Measurements from ENCODE around the gene FXN. TPM values are rescaled to one million over a fixed set of nuclear protein-coding genes. Genes with fewer than 3 reads are reported as not detected.

FXN gene
- total RNA-seq, 4 donors from 2014 or later: 4.6 to 13.2 (median 8.1) TPM

DNA sequence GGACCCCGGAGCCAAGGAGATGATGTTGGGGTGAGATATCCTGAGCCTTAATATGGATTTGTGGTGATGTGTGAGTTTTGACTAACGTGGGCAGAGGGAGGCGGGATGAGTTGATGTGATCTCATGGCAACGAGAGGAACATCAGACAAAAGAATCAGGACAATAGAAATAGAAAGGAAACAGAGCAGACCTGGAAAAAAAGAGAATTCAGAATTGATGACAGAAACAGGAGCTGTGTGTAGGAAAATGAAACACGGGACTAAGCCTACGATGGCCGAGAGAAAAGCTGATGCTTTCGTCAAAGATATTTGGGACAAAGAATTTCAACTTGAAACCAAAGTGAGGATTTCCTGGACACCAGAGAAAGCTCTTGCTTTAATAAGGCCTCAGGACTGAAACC lies 32.5 kb upstream of the FXN start:
- TF ChIP-seq POLR2A (IDR thresholded peaks at IDR 0.05) (no peak), CTCF (IDR thresholded peaks at IDR 0.05) (no peak), POLR2AphosphoS5 (IDR thresholded peaks at IDR 0.05) (no peak), EP300 (IDR thresholded peaks at IDR 0.05) (no peak)
- Histone ChIP-seq H3K4me3 (no peak overlapping the region), H3K27me3 (no peaks in the 10 kb centered on the region), H3K9me3 (no peaks in the 10 kb centered on the region), H3K4me1 (peaks cover 0 to 4% (median 0%) of the 10 kb centered on the region in 3 donors), H3K36me3 (no peaks in the 10 kb centered on the region), H3K27ac (no peak overlapping the region)
- ATAC-seq: no peak
- 73% methylated on average over 8 of the region's 8 CpGs; no CpG with 5 or more reads in 1 of the 2 donors for WGBS, 2 donors (ENCODE audit: low coverage in 1 of 2)

DNA sequence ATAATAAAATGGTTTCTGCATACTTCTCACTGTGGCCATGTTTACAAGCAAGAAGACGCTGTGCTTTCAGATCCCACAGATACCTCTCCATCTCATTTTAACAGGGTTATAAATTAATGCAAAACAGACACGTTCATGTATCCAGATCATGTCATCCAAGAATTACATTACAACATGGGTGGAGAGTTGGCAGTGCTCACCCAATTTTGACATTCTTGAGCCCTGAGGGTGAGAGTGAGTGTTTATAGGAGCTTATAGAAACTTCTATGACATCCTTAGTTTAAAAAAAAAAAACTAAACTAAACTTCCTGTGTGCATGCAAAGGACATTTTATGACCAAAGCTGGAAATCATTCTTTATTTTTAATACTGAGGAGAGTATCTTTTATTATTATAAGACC lies 30.7 kb upstream of the FXN start:
- ATAC-seq: no peak
- Histone ChIP-seq H3K4me3 (no peak overlapping the region), H3K36me3 (no peaks in the 10 kb centered on the region), H3K9me3 (no peaks in the 10 kb centered on the region), H3K27me3 (no peaks in the 10 kb centered on the region), H3K4me1 (no peaks in the 10 kb centered on the region), H3K27ac (no peak overlapping the region)
- 19 to 67% methylated on average over 2 of the region's 2 CpGs for WGBS, 2 donors (ENCODE audit: low coverage in 1 of 2)
- TF ChIP-seq CTCF (IDR thresholded peaks at IDR 0.05) (no peak), POLR2A (IDR thresholded peaks at IDR 0.05) (no peak), EP300 (IDR thresholded peaks at IDR 0.05) (no peak), POLR2AphosphoS5 (IDR thresholded peaks at IDR 0.05) (no peak)

- Histone ChIP-seq H3K27ac (no peak overlapping the region), H3K27me3 (no peaks in the 10 kb centered on the region), H3K4me1 (no peaks in the 10 kb centered on the region), H3K36me3 (no peaks in the 10 kb centered on the region), H3K4me3 (no peak overlapping the region), H3K9me3 (no peaks in the 10 kb centered on the region)
- no peak for TF ChIP-seq EP300 (IDR thresholded peaks at IDR 0.05)
- no peak for TF ChIP-seq POLR2AphosphoS5 (IDR thresholded peaks at IDR 0.05)
- no peak for TF ChIP-seq POLR2A (IDR thresholded peaks at IDR 0.05)
- TF ChIP-seq CTCF (IDR thresholded peaks at IDR 0.05): no peak
- WGBS, 2 donors (ENCODE audit: low coverage in 1 of 2): 78 to 85% methylated on average over 1 of the region's 1 CpG
- ATAC-seq: no peak
These were observed 25.8 kb upstream of the FXN start for GRCh38 chr9:69009708-69010107.

- ATAC-seq: no peak
- Histone ChIP-seq H3K9me3 (no peaks in the 10 kb centered on the region), H3K27me3 (no peaks in the 10 kb centered on the region), H3K27ac (no peak overlapping the region), H3K36me3 (no peaks in the 10 kb centered on the region), H3K4me1 (peaks cover 0 to 14% (median 3%) of the 10 kb centered on the region in 3 donors), H3K4me3 (no peak overlapping the region)
- no peak for TF ChIP-seq CTCF (IDR thresholded peaks at IDR 0.05)
- no peak for TF ChIP-seq POLR2AphosphoS5 (IDR thresholded peaks at IDR 0.05)
- no peak for TF ChIP-seq EP300 (IDR thresholded peaks at IDR 0.05)
- WGBS, 2 donors (ENCODE audit: low coverage in 1 of 2): 43 to 85% methylated on average over 2 to 6 of the region's 18 CpGs
These were observed 22.7 kb upstream of the FXN start for GRCh38 chr9:69012696-69013381.

GRCh38 chr9:69013382-69013727 lies 22.2 kb upstream of the FXN start:
- TF ChIP-seq CTCF (IDR thresholded peaks at IDR 0.05) (no peak), EP300 (IDR thresholded peaks at IDR 0.05) (no peak), POLR2A (IDR thresholded peaks at IDR 0.05) (no peak)
- ATAC-seq: no peak
- no peaks in the 10 kb centered on the region for H3K36me3 ChIP-seq
- H3K4me3 ChIP-seq: no peak overlapping the region
- H3K9me3 ChIP-seq: no peaks in the 10 kb centered on the region
- H3K27me3 ChIP-seq: no peaks in the 10 kb centered on the region
- H3K4me1 ChIP-seq: peaks cover 0 to 14% (median 3%) of the 10 kb centered on the region in 3 donors
- 94 to 100% methylated on average over 7 of the region's 26 CpGs for WGBS, 2 donors (ENCODE audit: low coverage in 1 of 2)
- H3K27ac ChIP-seq: no peak overlapping the region
